GM23338 (cell line): ENCODE measurements around the gene DOLPP1. TPM values are rescaled to one million over a fixed set of nuclear protein-coding genes. Genes with fewer than 3 reads are reported as not detected.

ENCODE experiments used
- ATAC-seq: fragments of 200-7000 bp; cut with Tn5 transposase; 3 replicates; pipeline ENCODE4 v1.9.1; 2020
- DNase-seq: peaks from one replicate; pipeline ENCODE4 v3.0.0-alpha.2; 2015; ENCODE audit warnings: low spot score
- H2AFZ ChIP-seq: fragments of 200-600 bp; sonication (generic); 2 replicates; pipeline ENCODE4 v1.8.0; 2016; ENCODE audit warnings: antibody characterized with exemption, mild to moderate bottlenecking, moderate library complexity
- H3F3A ChIP-seq: fragments of 200-600 bp; sonication (generic); replicated peaks from 2 replicates; pipeline ENCODE4 v1.8.0; 2017; ENCODE audit warnings: antibody characterized with exemption, mixed run types, low read depth
- H3K27ac ChIP-seq: fragments of 200-600 bp; sonication (generic); 2 replicates; pipeline ENCODE4 v1.6.1; 2016; ENCODE audit warnings: low read depth
- H3K27me3 ChIP-seq: fragments of 200-600 bp; sonication (generic); 2 replicates; pipeline ENCODE4 v1.8.0; 2016; ENCODE audit warnings: mild to moderate bottlenecking, mixed run types, moderate library complexity; ENCODE audit not compliant: insufficient read depth
- H3K36me3 ChIP-seq: fragments of 200-600 bp; sonication (generic); 2 replicates; pipeline ENCODE4 v1.8.0; 2016; ENCODE audit warnings: mild to moderate bottlenecking; ENCODE audit not compliant: insufficient read depth
- H3K4me1 ChIP-seq: fragments of 200-600 bp; sonication (generic); 2 replicates; pipeline ENCODE4 v1.8.0; 2016; ENCODE audit warnings: mild to moderate bottlenecking, moderate library complexity; ENCODE audit not compliant: insufficient read depth
- H3K4me2 ChIP-seq: fragments of 200-600 bp; sonication (generic); 2 replicates; pipeline ENCODE4 v1.7.1; 2017; ENCODE audit warnings: mixed run types
- H3K4me3 ChIP-seq: fragments of 200-600 bp; sonication (generic); 2 replicates; pipeline ENCODE4 v1.6.1; 2016; ENCODE audit warnings: mixed run types
- H3K79me2 ChIP-seq: fragments of 200-600 bp; sonication (generic); replicated peaks from 2 replicates; pipeline ENCODE4 v1.8.0; 2017; ENCODE audit warnings: mild to moderate bottlenecking; ENCODE audit not compliant: insufficient read depth
- H3K9me2 ChIP-seq: fragments of 200-600 bp; sonication (generic); 2 replicates; pipeline ENCODE4 v1.8.0; 2017; ENCODE audit not compliant: insufficient read depth
- H4K20me1 ChIP-seq: fragments of 200-600 bp; sonication (generic); replicated peaks from 2 replicates; pipeline ENCODE4 v1.8.0; 2017; ENCODE audit warnings: mild to moderate bottlenecking; ENCODE audit not compliant: insufficient read depth
- H3K27ac Mint-ChIP-seq: 2 replicates; pipeline ENCODE4 v1.8.0; 2020; ENCODE audit warnings: inconsistent platforms, mild to moderate bottlenecking, moderate library complexity, mixed read lengths
- H3K27me3 Mint-ChIP-seq: 3 replicates; pipeline ENCODE4 v1.8.0; 2022; ENCODE audit warnings: low read depth, mild to moderate bottlenecking, moderate library complexity, mixed read lengths, inconsistent platforms; ENCODE audit not compliant: insufficient read depth, poor library complexity
- H3K36me3 Mint-ChIP-seq: 3 replicates; pipeline ENCODE4 v1.8.0; 2021; ENCODE audit warnings: low read depth, mild to moderate bottlenecking, inconsistent platforms, moderate library complexity, mixed read lengths
- H3K4me1 Mint-ChIP-seq: 3 replicates; pipeline ENCODE4 v1.8.0; 2020; ENCODE audit warnings: mild to moderate bottlenecking, inconsistent platforms, mixed read lengths
- H3K4me3 Mint-ChIP-seq: 3 replicates; pipeline ENCODE4 v1.8.0; 2021; ENCODE audit warnings: moderate library complexity, mild to moderate bottlenecking, inconsistent platforms, mixed read lengths
- H3K9me3 Mint-ChIP-seq: 3 replicates; pipeline ENCODE4 v1.8.0; 2020; ENCODE audit warnings: moderate library complexity, mild to moderate bottlenecking, inconsistent platforms, mixed read lengths
- CREB1 ChIP-seq: fragments of 250-450 bp; sonication (Bioruptor Pico); IDR thresholded peaks from 2 replicates; pipeline ENCODE4 v1.5.0; 2020; ENCODE audit warnings: low read depth, mild to moderate bottlenecking, moderate library complexity
- CTCF ChIP-seq, 2 experiments: fragments of 200-600 bp in 1 of 2; sonication (generic) in 1 of 2; conservative IDR thresholded peaks; 2 replicates each; pipeline versions ENCODE4 v1.5.1 to v1.6.1; 2016 to 2017; ENCODE audit warnings: antibody characterized with exemption in 2 of 2, low read depth in 2 of 2, mild to moderate bottlenecking in 2 of 2, moderate library complexity in 1 of 2
- NANOG ChIP-seq: IDR thresholded peaks from 2 replicates; pipeline ENCODE4 v1.6.1; 2016; ENCODE audit warnings: antibody characterized with exemption, borderline replicate concordance
- POLR2AphosphoS5 ChIP-seq: IDR thresholded peaks from 2 replicates; pipeline ENCODE4 v1.6.1; 2016; ENCODE audit warnings: antibody characterized with exemption, low read depth
- STAT1 ChIP-seq: IDR thresholded peaks from one replicate; pipeline ENCODE4 v1.6.1; 2016; ENCODE audit warnings: antibody characterized with exemption; ENCODE audit not compliant: unreplicated experiment
- ZNF114 ChIP-seq: fragments of 250-450 bp; sonication (Bioruptor Pico); IDR thresholded peaks from 2 replicates; pipeline ENCODE4 v1.5.0; 2020; ENCODE audit warnings: mild to moderate bottlenecking, moderate library complexity
- ZNF331 ChIP-seq: fragments of 250-450 bp; sonication (Bioruptor Pico); IDR thresholded peaks from 2 replicates; pipeline ENCODE4 v1.5.0; 2020; ENCODE audit warnings: low read depth, mild to moderate bottlenecking, moderate library complexity
- polyA plus RNA-seq: library from polyadenylated mRNA; unstranded; fragments of >200 nt; fragmentation: Nextera tagmentation; extraction: Ambion mirVana; gene quantifications from 2 replicates; pipeline ENCODE4 v1.2.1, GENCODE V29; 2016
- total RNA-seq: library from RNA; depleted of rRNA; stranded (reverse); fragments of >200 nt; shearing (Covaris generic); gene quantifications from 2 replicates; pipeline ENCODE4 v1.2.3, GENCODE V29; 2014
- TF ChIP-seq, protein P1 (sequence below): IDR thresholded peaks from 2 replicates; pipeline ENCODE4 v1.6.1; 2016; ENCODE audit warnings: antibody characterized with exemption
- TF ChIP-seq, protein P2 (sequence below): IDR thresholded peaks from one replicate; pipeline ENCODE4 v1.6.1; 2018; ENCODE audit warnings: antibody characterized with exemption; ENCODE audit not compliant: unreplicated experiment

DOLPP1 gene
- total and polyA plus RNA-seq, 2 experiments from 2014 or later: 23.3 to 31.9 TPM

DNA sequence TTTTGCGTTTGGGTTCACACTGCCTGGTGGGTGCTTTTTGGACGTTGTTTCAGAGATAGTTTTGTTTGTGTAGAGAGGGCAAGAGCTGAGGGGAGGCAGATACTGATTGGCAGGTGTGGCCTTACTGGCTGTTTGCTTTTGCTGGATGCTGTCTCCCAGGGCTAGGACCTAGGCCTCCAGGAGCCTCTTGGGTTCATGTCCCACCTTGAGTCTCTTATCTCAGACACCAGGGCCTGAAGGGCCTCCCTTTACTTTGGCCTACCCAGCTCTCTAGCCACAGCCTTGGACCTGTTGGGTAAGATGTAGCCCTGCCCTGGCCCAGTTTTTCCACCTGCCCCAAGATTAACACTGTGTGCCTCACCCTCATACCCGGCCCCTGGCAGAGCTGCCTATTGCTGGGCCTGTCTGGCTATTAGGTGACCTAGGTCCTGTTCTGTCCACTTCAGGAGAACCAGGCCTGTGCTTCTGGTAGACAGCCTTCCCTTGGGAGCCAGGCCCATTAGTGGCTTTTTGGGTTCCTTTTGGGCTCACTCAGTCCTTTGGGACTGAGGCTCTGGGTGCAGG, 43.7 kb downstream of the DOLPP1 start:
- Mint-ChIP-seq H3K4me3 (no peak overlapping the region), H3K9me3 (no peaks in the 10 kb centered on the region), H3K27ac (peak overlapping the region; percentile 31; the same call in 1 of the 2 replicates), H3K36me3 (peaks cover 66% of the 10 kb centered on the region), H3K27me3 (peaks cover 9% of the 10 kb centered on the region), H3K4me1 (peaks cover 19% of the 10 kb centered on the region)
- Histone ChIP-seq H4K20me1 (peaks cover 2% of the 10 kb centered on the region; the same call in 1 of the 2 replicates), H3K27me3 (no peaks in the 10 kb centered on the region), H2AFZ (no peak overlapping the region), H3K9me2 (no peaks in the 10 kb centered on the region), H3K36me3 (peaks cover 16% of the 10 kb centered on the region), H3K4me1 (peaks cover 16% of the 10 kb centered on the region), H3K4me2 (no peak overlapping the region), H3K27ac (no peak overlapping the region), H3K4me3 (no peak overlapping the region), H3K79me2 (peaks cover 25% of the 10 kb centered on the region; the same call in 1 of the 2 replicates), H3F3A (peaks cover 5% of the 10 kb centered on the region; the same call in 1 of the 2 replicates)
- DNase-seq: no peak
- no peak for ATAC-seq
- TF ChIP-seq POLR2AphosphoS5: no peak
- TF ChIP-seq NANOG: no peak
- TF ChIP-seq ZNF331 (CRISPR knock-in tag): no peak
- TF ChIP-seq CREB1 (CRISPR knock-in tag): no peak
- TF ChIP-seq, protein P1, sequence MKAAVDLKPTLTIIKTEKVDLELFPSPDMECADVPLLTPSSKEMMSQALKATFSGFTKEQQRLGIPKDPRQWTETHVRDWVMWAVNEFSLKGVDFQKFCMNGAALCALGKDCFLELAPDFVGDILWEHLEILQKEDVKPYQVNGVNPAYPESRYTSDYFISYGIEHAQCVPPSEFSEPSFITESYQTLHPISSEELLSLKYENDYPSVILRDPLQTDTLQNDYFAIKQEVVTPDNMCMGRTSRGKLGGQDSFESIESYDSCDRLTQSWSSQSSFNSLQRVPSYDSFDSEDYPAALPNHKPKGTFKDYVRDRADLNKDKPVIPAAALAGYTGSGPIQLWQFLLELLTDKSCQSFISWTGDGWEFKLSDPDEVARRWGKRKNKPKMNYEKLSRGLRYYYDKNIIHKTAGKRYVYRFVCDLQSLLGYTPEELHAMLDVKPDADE: no peak
- TF ChIP-seq STAT1: no peak
- no peak for TF ChIP-seq ZNF114
- no peak for TF ChIP-seq CTCF (conservative IDR thresholded peaks at IDR 0.05; ENCODE audit: low read depth in 2 of 2)
- TF ChIP-seq, protein P2, sequence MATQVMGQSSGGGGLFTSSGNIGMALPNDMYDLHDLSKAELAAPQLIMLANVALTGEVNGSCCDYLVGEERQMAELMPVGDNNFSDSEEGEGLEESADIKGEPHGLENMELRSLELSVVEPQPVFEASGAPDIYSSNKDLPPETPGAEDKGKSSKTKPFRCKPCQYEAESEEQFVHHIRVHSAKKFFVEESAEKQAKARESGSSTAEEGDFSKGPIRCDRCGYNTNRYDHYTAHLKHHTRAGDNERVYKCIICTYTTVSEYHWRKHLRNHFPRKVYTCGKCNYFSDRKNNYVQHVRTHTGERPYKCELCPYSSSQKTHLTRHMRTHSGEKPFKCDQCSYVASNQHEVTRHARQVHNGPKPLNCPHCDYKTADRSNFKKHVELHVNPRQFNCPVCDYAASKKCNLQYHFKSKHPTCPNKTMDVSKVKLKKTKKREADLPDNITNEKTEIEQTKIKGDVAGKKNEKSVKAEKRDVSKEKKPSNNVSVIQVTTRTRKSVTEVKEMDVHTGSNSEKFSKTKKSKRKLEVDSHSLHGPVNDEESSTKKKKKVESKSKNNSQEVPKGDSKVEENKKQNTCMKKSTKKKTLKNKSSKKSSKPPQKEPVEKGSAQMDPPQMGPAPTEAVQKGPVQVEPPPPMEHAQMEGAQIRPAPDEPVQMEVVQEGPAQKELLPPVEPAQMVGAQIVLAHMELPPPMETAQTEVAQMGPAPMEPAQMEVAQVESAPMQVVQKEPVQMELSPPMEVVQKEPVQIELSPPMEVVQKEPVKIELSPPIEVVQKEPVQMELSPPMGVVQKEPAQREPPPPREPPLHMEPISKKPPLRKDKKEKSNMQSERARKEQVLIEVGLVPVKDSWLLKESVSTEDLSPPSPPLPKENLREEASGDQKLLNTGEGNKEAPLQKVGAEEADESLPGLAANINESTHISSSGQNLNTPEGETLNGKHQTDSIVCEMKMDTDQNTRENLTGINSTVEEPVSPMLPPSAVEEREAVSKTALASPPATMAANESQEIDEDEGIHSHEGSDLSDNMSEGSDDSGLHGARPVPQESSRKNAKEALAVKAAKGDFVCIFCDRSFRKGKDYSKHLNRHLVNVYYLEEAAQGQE: no peak
